Spleen (tissue), 13 donors: ENCODE results near the gene CNN3. TPM values are rescaled to one million over a fixed set of nuclear protein-coding genes. Genes with fewer than 3 reads are reported as not detected.

Source experiments
- DNase-seq: peaks from one replicate; pipeline ENCODE4 v3.0.0-alpha.2; 2020
- H3K27ac ChIP-seq, 8 donors: fragments of 200-600 bp; sonication (generic) in 7 of 8; 1 replicate in 4 of 8; 2 replicates in 4 of 8; pipeline versions ENCODE4 v1.5.0 to v1.8.0; 2016 to 2021; ENCODE audit warnings: inconsistent platforms in 4 of 8, mild to moderate bottlenecking in 4 of 8, moderate library complexity in 1 of 8
- H3K27me3 ChIP-seq, 7 donors: fragments of 200-600 bp; sonication (generic) in 6 of 7; replicated peaks in 1 of 7; 1 replicate in 4 of 7; 2 replicates in 3 of 7; pipeline versions ENCODE4 v1.5.0 to v1.8.0; 2016 to 2021; ENCODE audit warnings: inconsistent platforms in 3 of 7, mild to moderate bottlenecking in 1 of 7
- H3K36me3 ChIP-seq, 6 donors: fragments of 200-600 bp; sonication (generic) in 5 of 6; 1 replicate in 4 of 6; 2 replicates in 2 of 6; pipeline versions ENCODE4 v1.5.0 to v1.8.0; 2016 to 2021; ENCODE audit warnings: inconsistent platforms in 2 of 6
- H3K4me1 ChIP-seq, 6 donors: fragments of 200-600 bp; sonication (generic) in 5 of 6; 1 replicate in 3 of 6; 2 replicates in 3 of 6; pipeline versions ENCODE4 v1.5.0 to v1.8.0; 2016 to 2021; ENCODE audit warnings: inconsistent platforms in 3 of 6
- H3K4me3 ChIP-seq, 8 donors: fragments of 200-600 bp; sonication (generic) in 7 of 8; 1 replicate in 4 of 8; 2 replicates in 4 of 8; pipeline versions ENCODE4 v1.5.0 to v1.8.0; 2016 to 2021; ENCODE audit warnings: inconsistent platforms in 4 of 8, mild to moderate bottlenecking in 4 of 8, moderate library complexity in 2 of 8
- H3K9me3 ChIP-seq, 8 donors: fragments of 200-600 bp; sonication (generic) in 7 of 8; 1 replicate in 4 of 8; 2 replicates in 4 of 8; pipeline versions ENCODE4 v1.5.0 to v1.8.0; 2016 to 2021; ENCODE audit warnings: inconsistent platforms in 4 of 8
- CTCF ChIP-seq, 11 experiments: fragments of 200-600 bp in 7 of 11; fragments of 450-650 bp in 4 of 11; sonication (generic) in 4 of 11; IDR thresholded peaks in 8 of 11; conservative IDR thresholded peaks in 3 of 11; 1 replicate in 7 of 11; 2 replicates in 4 of 11; pipeline versions ENCODE4 v1.4.0 to v1.8.0; 2016 to 2021; ENCODE audit warnings: antibody characterized with exemption in 11 of 11, inconsistent platforms in 4 of 11, mild to moderate bottlenecking in 1 of 11
- POLR2A ChIP-seq, 3 donors: fragments of 450-650 bp; IDR thresholded peaks; one replicate each; pipeline ENCODE4 v1.5.1; 2017; ENCODE audit warnings: antibody characterized with exemption in 3 of 3, mild to moderate bottlenecking in 1 of 3
- POLR2AphosphoS5 ChIP-seq, 3 donors: sonication (generic); formaldehyde crosslinking; IDR thresholded peaks; one replicate each; pipeline ENCODE4 v1.5.1; 2017; ENCODE audit warnings: antibody characterized with exemption in 3 of 3
- WGBS, 5 donors: extraction: QIAGEN DNeasy Blood & Tissue Kit in 3 of 5; methylation state at CpG; one replicate each; pipeline versions ENCODE4 v1.1.5 to v1.1.7; 2013 to 2018; 5-methylcytosine and 5-hydroxymethylcytosine counted together
- intact Hi-C: fragments of 100-400 bp; cut with DNase I; formaldehyde crosslinking; loops from one replicate; pipeline ENCODE4 v1.15.0; 2023; ENCODE audit warnings: low total_unique reads
- long read RNA-seq, 2 donors: transcript quantifications; one replicate each; lab custom pipeline, GENCODE V29; 2026
- polyA plus RNA-seq, 3 donors: library from polyadenylated mRNA; stranded (reverse); fragments of 200-250 nt; gene quantifications; one replicate each; pipeline ENCODE4 v1.2.1, GENCODE V29; 2013
- total RNA-seq, 7 donors: library from RNA; depleted of rRNA in 3 of 7; stranded (reverse); fragments of >200 nt in 3 of 7; fragmentation: NEBNext Ultra II Directional in 4 of 7; extraction: Animal tissue kit (Norgen Biotek cat#: 25700) in 4 of 7; gene quantifications; one replicate each; pipeline versions ENCODE4 v1.1.0 to v1.2.1, GENCODE V29; 2016 to 2021
- donor health status: healthy with polysubstance abuse.
- donor health status: DM: no; HTN: no; CAD: no; lungs with moderate emphysema.
- donor health status: DM: no; HTN: no; CAD: no.
- donor health status: Bipolar disorder and iron deficiency.
- donor health status: healthy.
- donor health status: DM: no; HTN: no; CAD: no.
- donor health status: DM: yes; HTN: yes; CAD: no.

The CNN3 gene
- total RNA-seq (100 to 1,000 TPM in 6 of 7 donors, 10 to 100 TPM in 1; 83.8 to 124 (median 111) TPM), polyA plus RNA-seq (10 to 100 TPM; 27.4 to 94.1 (median 54.8) TPM)
- long read RNA-seq, donor 1, transcript CNN3-201 (7 exons, 2,165 nt) = major isoform, 72 of 92 reads
- long read RNA-seq, donor 1, partial matches to known transcripts = 20 of 92 reads
- long read RNA-seq, donor 1, other reads (novel, unspliced or antisense) = 0 of 92 reads
- long read RNA-seq, donor 2, transcript CNN3-201 (7 exons, 2,165 nt) = major isoform, 51 of 59 reads
- long read RNA-seq, donor 2, partial matches to known transcripts = 6 of 59 reads
- long read RNA-seq, donor 2, other reads (novel, unspliced or antisense) = 0 of 59 reads

DNA sequence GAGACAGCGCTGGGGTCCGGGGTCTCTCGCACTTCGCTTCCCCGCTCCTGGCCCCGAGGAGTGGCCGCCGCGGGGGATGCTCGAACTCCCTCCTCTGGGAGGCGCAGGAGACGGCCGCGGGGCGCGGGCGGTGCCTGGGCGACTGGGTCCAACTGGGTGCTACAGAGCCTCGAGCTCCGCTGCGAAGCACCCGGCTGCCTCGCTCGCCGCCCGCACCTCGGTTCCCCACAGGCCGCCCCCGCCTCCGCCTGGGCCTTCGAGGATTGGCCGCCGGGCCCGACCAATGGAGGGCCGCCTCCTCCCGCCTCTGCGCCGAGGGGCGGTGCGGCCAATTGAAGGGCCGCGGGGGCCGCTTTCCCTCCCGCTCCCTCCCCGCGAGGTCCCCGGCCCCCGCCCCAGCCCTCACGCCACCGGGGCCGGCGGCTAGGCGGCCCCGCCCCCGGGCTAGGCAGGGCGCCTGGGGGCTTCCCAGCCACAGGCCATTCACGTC, at the start of gene CNN3:
CNN3 (minus strand) TSS at position 196 of the 490 bp plus-strand sequence. CDS start 216 bp downstream, outside the sequence.
- TF ChIP-seq POLR2AphosphoS5 (IDR thresholded peaks at IDR 0.05) = peak; percentile 91 to 97 (median 95)
- no peak for TF ChIP-seq CTCF (IDR thresholded peaks at IDR 0.05 in 8 of 11, conservative IDR thresholded peaks at IDR 0.05 in 3 of 11)
- TF ChIP-seq POLR2A (IDR thresholded peaks at IDR 0.05) = peak in 1 of 3 donors; percentile 84
- H3K4me1 ChIP-seq = peaks cover 8 to 78% (median 52%) of the 10 kb centered on the region in 6 donors
- 0 to 1% (median 1%) methylated on average over 17 to 57 of the region's 57 CpGs for WGBS, 5 donors
- peak within 1 kb of the TSS; percentile 59 to 76 (median 60) for H3K4me3 ChIP-seq
- no peaks in the 10 kb centered on the region for H3K36me3 ChIP-seq
- peaks cover 0 to 50% (median 16%) of the 10 kb centered on the region in 7 donors for H3K27me3 ChIP-seq
- no peaks in the 10 kb centered on the region for H3K9me3 ChIP-seq
- DNase-seq = peak; percentile 93
- intact Hi-C loops = no loop called here
- H3K27ac ChIP-seq = peak within 1 kb of the TSS; percentile 86 to 95 (median 94)

GRCh38 chr1:94974824-94975223, 47.9 kb upstream of the CNN3 start:
- H3K36me3 ChIP-seq = no peaks in the 10 kb centered on the region
- no peak overlapping the region for H3K27ac ChIP-seq
- H3K9me3 ChIP-seq = no peaks in the 10 kb centered on the region
- TF ChIP-seq POLR2A (IDR thresholded peaks at IDR 0.05) (no peak), POLR2AphosphoS5 (IDR thresholded peaks at IDR 0.05) (no peak), CTCF (IDR thresholded peaks at IDR 0.05 in 8 of 11, conservative IDR thresholded peaks at IDR 0.05 in 3 of 11) (no peak)
- no peak overlapping the region for H3K4me3 ChIP-seq
- 79 to 100% (median 89%) methylated on average over 1 of the region's 1 CpG for WGBS, 5 donors
- intact Hi-C loops = no loop called here
- H3K27me3 ChIP-seq = no peaks in the 10 kb centered on the region
- H3K4me1 ChIP-seq = peaks cover 0 to 24% (median 12%) of the 10 kb centered on the region in 6 donors
- no peak for DNase-seq

GRCh38 chr1:94974241-94974640, 47.3 kb upstream of the CNN3 start:
- Histone ChIP-seq H3K27me3 (no peaks in the 10 kb centered on the region), H3K9me3 (no peaks in the 10 kb centered on the region), H3K4me1 (peaks cover 0 to 18% (median 8%) of the 10 kb centered on the region in 6 donors), H3K27ac (peak overlapping the region in 1 of 8 donors; percentile 15), H3K36me3 (no peaks in the 10 kb centered on the region), H3K4me3 (no peak overlapping the region)
- WGBS, 5 donors = 60 to 74% (median 65%) methylated on average over 1 of the region's 1 CpG
- TF ChIP-seq CTCF (IDR thresholded peaks at IDR 0.05 in 8 of 11, conservative IDR thresholded peaks at IDR 0.05 in 3 of 11) (no peak), POLR2A (IDR thresholded peaks at IDR 0.05) (no peak), POLR2AphosphoS5 (IDR thresholded peaks at IDR 0.05) (no peak)
- no peak for DNase-seq
- intact Hi-C loops = no loop called here

DNA sequence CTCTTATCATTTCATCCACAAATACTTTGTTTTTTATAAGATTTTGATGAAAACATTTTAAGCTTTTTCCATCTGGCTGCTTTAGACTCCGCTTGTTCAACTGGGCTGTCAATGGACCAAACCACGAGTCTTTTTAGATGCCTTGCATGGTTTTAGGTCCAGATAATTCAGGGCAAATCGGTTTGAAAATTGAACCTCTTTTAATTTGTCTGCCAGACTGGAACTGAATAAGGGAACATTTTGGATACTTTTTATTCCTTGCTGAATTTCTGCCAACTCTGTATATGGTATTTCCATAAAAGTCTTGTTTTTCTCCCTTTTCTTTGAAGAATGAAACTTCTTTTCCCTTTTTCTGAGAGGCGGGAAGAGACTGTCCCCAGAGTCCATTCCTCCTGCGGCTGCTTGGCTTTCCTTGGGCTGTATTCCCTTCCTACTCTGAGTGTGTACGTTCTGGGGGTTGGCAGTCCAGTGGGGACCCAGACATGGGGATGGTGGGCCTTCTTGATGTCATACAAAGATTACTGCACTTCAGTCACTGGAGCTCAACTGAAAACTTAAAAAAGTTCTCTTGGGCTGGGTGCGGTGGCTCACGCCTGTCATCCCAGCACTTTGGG, 46.5 kb upstream of the CNN3 start:
- H3K27ac ChIP-seq = peak overlapping the region in 2 of 8 donors; percentile 22 to 40
- peaks cover 0 to 16% (median 6%) of the 10 kb centered on the region in 6 donors for H3K4me1 ChIP-seq
- H3K9me3 ChIP-seq = no peaks in the 10 kb centered on the region
- TF ChIP-seq POLR2AphosphoS5 (IDR thresholded peaks at IDR 0.05) (no peak), POLR2A (IDR thresholded peaks at IDR 0.05) (no peak), CTCF (IDR thresholded peaks at IDR 0.05 in 8 of 11, conservative IDR thresholded peaks at IDR 0.05 in 3 of 11) (no peak)
- WGBS, 5 donors = 89 to 98% (median 92%) methylated on average over 8 of the region's 8 CpGs
- intact Hi-C loops = no loop called here
- no peaks in the 10 kb centered on the region for H3K36me3 ChIP-seq
- H3K4me3 ChIP-seq = no peak overlapping the region
- no peak for DNase-seq
- H3K27me3 ChIP-seq = no peaks in the 10 kb centered on the region
